DND-41 (cell line): ENCODE data around the gene C11orf71.

Source experiments
- ATAC-seq: fragments of 200-7000 bp; cut with Tn5 transposase; 3 replicates; pipeline ENCODE4 v1.9.1; 2021; ENCODE audit warnings: low read depth; ENCODE audit not compliant: insufficient read depth
- DNase-seq: peaks from one replicate; pipeline ENCODE4 v3.0.0-alpha.2; 2020
- H2AFZ ChIP-seq: 2 replicates; pipeline ENCODE4 v1.6.0; 2012; ENCODE audit warnings: low read depth, low read length
- H3K27ac ChIP-seq: 2 replicates; pipeline ENCODE4 v1.5.1; 2012; ENCODE audit warnings: low read length, inconsistent platforms
- H3K27me3 ChIP-seq: fragments of 200-600 bp; sonication (generic); 2 replicates; pipeline ENCODE4 v1.6.0; 2012; ENCODE audit warnings: low read length, mild to moderate bottlenecking, inconsistent platforms; ENCODE audit not compliant: insufficient read depth, poor library complexity
- H3K36me3 ChIP-seq: 2 replicates; pipeline ENCODE4 v1.5.1; 2012; ENCODE audit warnings: low read length, inconsistent platforms; ENCODE audit not compliant: insufficient read depth
- H3K4me1 ChIP-seq: 2 replicates; pipeline ENCODE4 v1.5.1; 2012; ENCODE audit warnings: mild to moderate bottlenecking, low read length; ENCODE audit not compliant: insufficient read depth
- H3K4me2 ChIP-seq: 2 replicates; pipeline ENCODE4 v1.6.0; 2012; ENCODE audit warnings: mild to moderate bottlenecking, moderate library complexity, low read length, inconsistent platforms; ENCODE audit not compliant: insufficient read depth
- H3K4me3 ChIP-seq, 2 experiments: fragments of 200-600 bp in 1 of 2; shearing (Covaris generic) in 1 of 2; 2 replicates each; pipeline ENCODE4 v1.5.1; 2012 to 2016; ENCODE audit warnings: inconsistent platforms in 2 of 2, low read length in 2 of 2, mild to moderate bottlenecking in 2 of 2, low read depth in 1 of 2, moderate library complexity in 1 of 2
- H3K79me2 ChIP-seq: 2 replicates; pipeline ENCODE4 v1.6.0; 2012; ENCODE audit warnings: low read length, inconsistent platforms; ENCODE audit not compliant: insufficient read depth
- H3K9ac ChIP-seq: 2 replicates; pipeline ENCODE4 v1.6.0; 2012; ENCODE audit warnings: low read depth, mild to moderate bottlenecking, inconsistent platforms, low read length, moderate library complexity
- H3K9me3 ChIP-seq: 2 replicates; pipeline ENCODE4 v1.5.1; 2012; ENCODE audit warnings: low read length, moderate library complexity, mild to moderate bottlenecking, inconsistent platforms; ENCODE audit not compliant: insufficient read depth, severe bottlenecking
- H4K20me1 ChIP-seq: 2 replicates; pipeline ENCODE4 v1.6.0; 2012; ENCODE audit warnings: low read length; ENCODE audit not compliant: insufficient read depth
- CTCF ChIP-seq: IDR thresholded peaks from 2 replicates; pipeline ENCODE4 v1.5.1; 2012; ENCODE audit warnings: borderline replicate concordance, low read length, moderate library complexity, mild to moderate bottlenecking; ENCODE audit not compliant: poor library complexity, severe bottlenecking; ENCODE audit errors: extremely low read depth
- EZH2 ChIP-seq: IDR thresholded peaks from 3 replicates; pipeline ENCODE4 v1.6.1; 2012; ENCODE audit warnings: borderline replicate concordance, low read depth, mild to moderate bottlenecking, moderate library complexity, low read length, inconsistent platforms; ENCODE audit not compliant: severe bottlenecking

The C11orf71 gene

GRCh38 chr11:114426280-114426679 is 26.0 kb upstream of the C11orf71 start:
- Histone ChIP-seq H3K4me3 (no peak overlapping the region), H4K20me1 (no peaks in the 10 kb centered on the region), H3K9ac (no peak overlapping the region), H3K27me3 (no peaks in the 10 kb centered on the region), H3K79me2 (no peaks in the 10 kb centered on the region), H2AFZ (no peak overlapping the region), H3K4me2 (no peak overlapping the region), H3K36me3 (no peaks in the 10 kb centered on the region), H3K4me1 (no peaks in the 10 kb centered on the region), H3K9me3 (no peaks in the 10 kb centered on the region), H3K27ac (no peak overlapping the region)
- no peak for TF ChIP-seq EZH2
- no peak for TF ChIP-seq CTCF
- ATAC-seq (no peak), DNase-seq (no peak)

- Histone ChIP-seq H3K4me1 (no peaks in the 10 kb centered on the region), H3K27me3 (no peaks in the 10 kb centered on the region), H3K36me3 (peaks cover 7% of the 10 kb centered on the region), H3K9me3 (no peaks in the 10 kb centered on the region), H3K79me2 (no peaks in the 10 kb centered on the region), H3K4me3 (no peak overlapping the region), H3K9ac (no peak overlapping the region), H3K27ac (no peak overlapping the region), H4K20me1 (no peaks in the 10 kb centered on the region), H2AFZ (no peak overlapping the region), H3K4me2 (no peak overlapping the region)
- no peak for ATAC-seq
- TF ChIP-seq EZH2: no peak
- TF ChIP-seq CTCF: no peak
- DNase-seq: no peak
Measured at GRCh38 chr11:114416441-114416961, 16.2 kb upstream of the C11orf71 start.

GRCh38 chr11:114413958-114414357 is 13.6 kb upstream of the C11orf71 start:
- Histone ChIP-seq H3K4me3 (no peak overlapping the region), H3K36me3 (peaks cover 24% of the 10 kb centered on the region), H3K9ac (no peak overlapping the region), H3K27ac (no peak overlapping the region), H3K27me3 (no peaks in the 10 kb centered on the region), H3K4me1 (no peaks in the 10 kb centered on the region), H3K79me2 (no peaks in the 10 kb centered on the region), H3K9me3 (no peaks in the 10 kb centered on the region), H2AFZ (no peak overlapping the region), H3K4me2 (no peak overlapping the region), H4K20me1 (no peaks in the 10 kb centered on the region)
- no peak for TF ChIP-seq CTCF
- TF ChIP-seq EZH2: no peak
- ATAC-seq (no peak), DNase-seq (no peak)

GRCh38 chr11:114412946-114413345 is 12.6 kb upstream of the C11orf71 start:
- Histone ChIP-seq H3K79me2 (no peaks in the 10 kb centered on the region), H3K4me3 (no peak overlapping the region), H3K9ac (no peak overlapping the region), H3K27me3 (no peaks in the 10 kb centered on the region), H3K27ac (no peak overlapping the region), H4K20me1 (no peaks in the 10 kb centered on the region), H3K4me2 (no peak overlapping the region), H3K36me3 (peaks cover 31% of the 10 kb centered on the region), H3K4me1 (no peaks in the 10 kb centered on the region), H3K9me3 (no peaks in the 10 kb centered on the region), H2AFZ (no peak overlapping the region)
- ATAC-seq: no peak
- no peak for DNase-seq
- no peak for TF ChIP-seq EZH2
- TF ChIP-seq CTCF: no peak
